Transverse colon (tissue), 4 donors: ENCODE data around the gene PIGO. TPM values are rescaled to one million over a fixed set of nuclear protein-coding genes. Genes with fewer than 3 reads are reported as not detected.

Source experiments
- DNase-seq: peaks from one replicate; pipeline ENCODE4 v3.0.0-alpha.2; 2019
- H3K27ac ChIP-seq, 4 donors: fragments of 200-600 bp; sonication (generic); 2 replicates each; pipeline ENCODE4 v1.5.1; 2016 to 2018; ENCODE audit warnings: inconsistent platforms in 4 of 4
- H3K27me3 ChIP-seq: fragments of 200-600 bp; sonication (generic); 2 replicates; pipeline ENCODE4 v1.5.1; 2017; ENCODE audit warnings: inconsistent platforms
- H3K36me3 ChIP-seq, 4 donors: fragments of 200-600 bp; sonication (generic); 2 replicates each; pipeline ENCODE4 v1.5.1; 2017 to 2019; ENCODE audit warnings: inconsistent platforms in 4 of 4
- H3K4me1 ChIP-seq, 4 donors: fragments of 200-600 bp; sonication (generic); 2 replicates each; pipeline ENCODE4 v1.5.1; 2017 to 2020; ENCODE audit warnings: inconsistent platforms in 4 of 4
- H3K4me3 ChIP-seq, 4 donors: fragments of 200-600 bp; sonication (generic); 1 replicate in 1 of 4; 2 replicates in 3 of 4; pipeline versions ENCODE4 v1.5.1 to v1.6.1; 2017 to 2019; ENCODE audit warnings: inconsistent platforms in 4 of 4
- H3K9me3 ChIP-seq, 2 donors: fragments of 200-600 bp; sonication (generic); 2 replicates each; pipeline ENCODE4 v1.5.1; 2017 to 2019; ENCODE audit warnings: inconsistent platforms in 2 of 2
- EP300 ChIP-seq: sonication (generic); formaldehyde crosslinking; IDR thresholded peaks from one replicate; pipeline ENCODE4 v1.6.1; 2017; ENCODE audit warnings: antibody characterized with exemption, low read depth
- POLR2A ChIP-seq: fragments of 450-650 bp; IDR thresholded peaks from one replicate; pipeline ENCODE4 v1.6.1; 2016; ENCODE audit warnings: antibody characterized with exemption, mild to moderate bottlenecking, moderate library complexity
- POLR2AphosphoS5 ChIP-seq, 3 donors: sonication (generic); formaldehyde crosslinking; IDR thresholded peaks; one replicate each; pipeline ENCODE4 v1.6.1; 2016; ENCODE audit warnings: antibody characterized with exemption in 3 of 3
- WGBS, 2 donors: methylation state at CpG; one replicate each; pipeline ENCODE4 v1.1.5; 2018; ENCODE audit warnings: low coverage in 1 of 2; 5-methylcytosine and 5-hydroxymethylcytosine counted together
- in situ Hi-C, 4 donors: fragments of 200-750 bp; cut with MboI; loops; one replicate each; pipeline versions ENCODE4 v1.15.0 to v1.15.1; 2017; ENCODE audit warnings: low sequenced_read_pairs in 3 of 4, low pct_ligation_motif_present in 1 of 4, low pct_unique_long_range_greater_than_20kb in 1 of 4
- intact Hi-C: fragments of 100-400 bp; cut with DNase I; formaldehyde crosslinking; loops from one replicate; pipeline ENCODE4 v1.15.1; 2023; ENCODE audit warnings: low total_unique reads
- total RNA-seq, 4 donors: library from RNA; depleted of rRNA; stranded (reverse); fragments of >200 nt; gene quantifications; one replicate each; pipeline ENCODE4 v1.1.0, GENCODE V29; 2016
- TF ChIP-seq, protein P1 (sequence below), 5 experiments: fragments of 200-600 bp in 3 of 5; fragments of 450-650 bp in 2 of 5; sonication (generic) in 3 of 5; IDR thresholded peaks; 1 replicate in 2 of 5; 2 replicates in 3 of 5; pipeline ENCODE4 v1.5.1; 2016 to 2017; ENCODE audit warnings: antibody characterized with exemption in 5 of 5, inconsistent platforms in 3 of 5, mild to moderate bottlenecking in 2 of 5, moderate library complexity in 1 of 5

Gene PIGO
- total RNA-seq, 4 donors from 2014 or later = 19.1 to 50.1 (median 24.8) TPM

DNA sequence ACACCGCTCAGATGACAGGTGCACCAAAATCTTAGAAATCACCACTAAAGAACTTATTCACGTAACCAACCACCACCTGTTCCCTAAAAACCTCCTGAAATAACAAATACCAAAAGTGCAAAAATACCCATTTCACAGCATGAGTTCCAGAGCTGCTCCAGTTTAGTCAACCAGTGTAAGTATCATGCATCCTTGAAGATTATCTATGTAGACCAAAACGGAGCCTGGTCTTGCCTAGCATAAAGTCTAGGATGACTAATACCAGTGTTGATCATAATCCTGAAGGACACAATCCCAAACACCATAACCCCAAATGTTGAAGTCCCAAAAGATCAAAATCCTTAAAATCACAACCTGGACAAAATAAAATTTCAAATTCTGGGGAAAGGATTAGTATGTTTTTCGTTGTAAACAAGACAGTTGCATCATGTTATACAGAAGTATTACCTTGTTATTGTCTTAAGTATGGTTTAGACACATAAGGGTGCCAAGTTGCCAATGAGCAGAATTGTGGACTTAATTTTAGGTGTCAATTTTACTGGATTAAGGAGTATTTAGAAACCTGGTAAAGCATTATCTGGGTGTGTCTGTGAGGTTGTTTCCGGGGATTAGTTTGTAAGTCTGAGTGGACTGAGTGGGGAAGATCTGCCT, 42.1 kb downstream of the PIGO start:
- Histone ChIP-seq H3K4me3 (no peak overlapping the region), H3K36me3 (peaks cover 0 to 40% (median 16%) of the 10 kb centered on the region in 4 donors), H3K27me3 (no peaks in the 10 kb centered on the region), H3K4me1 (no peaks in the 10 kb centered on the region), H3K9me3 (no peaks in the 10 kb centered on the region), H3K27ac (no peak overlapping the region)
- intact Hi-C loops = no loop called here
- in situ Hi-C loops = no loop called here
- DNase-seq = no peak
- 63 to 88% methylated on average over 4 to 5 of the region's 5 CpGs for WGBS, 2 donors
- TF ChIP-seq POLR2AphosphoS5 (IDR thresholded peaks at IDR 0.05) = no peak
- TF ChIP-seq POLR2A = no peak
- no peak for TF ChIP-seq EP300
- TF ChIP-seq, protein P1, sequence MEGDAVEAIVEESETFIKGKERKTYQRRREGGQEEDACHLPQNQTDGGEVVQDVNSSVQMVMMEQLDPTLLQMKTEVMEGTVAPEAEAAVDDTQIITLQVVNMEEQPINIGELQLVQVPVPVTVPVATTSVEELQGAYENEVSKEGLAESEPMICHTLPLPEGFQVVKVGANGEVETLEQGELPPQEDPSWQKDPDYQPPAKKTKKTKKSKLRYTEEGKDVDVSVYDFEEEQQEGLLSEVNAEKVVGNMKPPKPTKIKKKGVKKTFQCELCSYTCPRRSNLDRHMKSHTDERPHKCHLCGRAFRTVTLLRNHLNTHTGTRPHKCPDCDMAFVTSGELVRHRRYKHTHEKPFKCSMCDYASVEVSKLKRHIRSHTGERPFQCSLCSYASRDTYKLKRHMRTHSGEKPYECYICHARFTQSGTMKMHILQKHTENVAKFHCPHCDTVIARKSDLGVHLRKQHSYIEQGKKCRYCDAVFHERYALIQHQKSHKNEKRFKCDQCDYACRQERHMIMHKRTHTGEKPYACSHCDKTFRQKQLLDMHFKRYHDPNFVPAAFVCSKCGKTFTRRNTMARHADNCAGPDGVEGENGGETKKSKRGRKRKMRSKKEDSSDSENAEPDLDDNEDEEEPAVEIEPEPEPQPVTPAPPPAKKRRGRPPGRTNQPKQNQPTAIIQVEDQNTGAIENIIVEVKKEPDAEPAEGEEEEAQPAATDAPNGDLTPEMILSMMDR (IDR thresholded peaks at IDR 0.05) = no peak

DNA sequence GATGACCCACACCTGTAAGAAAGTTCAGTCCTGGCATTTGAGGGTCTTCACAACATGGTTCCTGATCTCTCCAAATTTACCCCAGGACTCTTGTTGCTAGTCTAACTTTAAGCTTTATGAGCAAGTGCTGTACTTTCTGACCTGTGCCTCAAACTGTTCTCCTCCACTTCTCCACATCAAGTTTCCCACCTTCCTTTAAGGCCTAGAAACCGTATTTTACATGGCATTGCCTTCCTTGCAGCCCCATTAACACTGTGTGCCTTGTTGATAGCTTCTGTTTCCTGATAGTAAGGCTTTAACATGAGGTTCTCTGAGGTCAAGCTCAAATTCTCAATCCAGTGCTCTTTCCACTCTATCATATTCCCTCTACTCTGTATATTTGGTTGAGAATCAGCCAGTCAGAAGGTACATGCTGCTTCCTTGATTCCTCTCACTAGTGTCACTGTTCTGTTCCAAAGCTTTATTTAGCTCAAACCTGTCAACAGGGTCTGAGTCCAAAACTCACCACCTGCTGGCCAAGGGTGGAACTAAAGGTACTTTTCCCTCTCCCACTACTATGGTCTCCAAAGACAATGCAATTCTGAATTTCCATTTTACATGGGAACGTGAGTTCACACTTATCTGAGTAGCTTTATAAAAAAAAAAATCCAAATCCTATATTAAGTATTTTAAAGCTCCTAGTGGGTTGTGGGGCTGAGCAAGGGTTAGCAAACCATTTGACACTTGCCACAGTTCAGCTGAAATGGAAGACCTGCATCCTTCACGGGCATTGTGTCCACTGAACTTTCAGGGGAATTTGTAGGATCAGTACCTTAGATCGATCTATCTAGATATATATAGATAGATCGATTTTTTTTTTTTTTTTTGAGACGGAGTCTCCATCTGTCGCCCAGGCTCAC, 45.1 kb downstream of the PIGO start:
- H3K4me1 ChIP-seq = no peaks in the 10 kb centered on the region
- peaks cover 0 to 10% (median 1%) of the 10 kb centered on the region in 4 donors for H3K36me3 ChIP-seq
- 75 to 86% methylated on average over 4 to 7 of the region's 7 CpGs for WGBS, 2 donors
- TF ChIP-seq EP300 = no peak
- TF ChIP-seq, protein P1 (IDR thresholded peaks at IDR 0.05) = peak; percentile 48 to 62 (median 58)
- H3K27ac ChIP-seq = peak overlapping the region in 1 of 4 donors; percentile 6
- no peaks in the 10 kb centered on the region for H3K27me3 ChIP-seq
- H3K9me3 ChIP-seq = no peaks in the 10 kb centered on the region
- no peak overlapping the region for H3K4me3 ChIP-seq
- in situ Hi-C loops = no loop called here
- intact Hi-C loops = no loop called here
- DNase-seq = peak; percentile 41

DNA sequence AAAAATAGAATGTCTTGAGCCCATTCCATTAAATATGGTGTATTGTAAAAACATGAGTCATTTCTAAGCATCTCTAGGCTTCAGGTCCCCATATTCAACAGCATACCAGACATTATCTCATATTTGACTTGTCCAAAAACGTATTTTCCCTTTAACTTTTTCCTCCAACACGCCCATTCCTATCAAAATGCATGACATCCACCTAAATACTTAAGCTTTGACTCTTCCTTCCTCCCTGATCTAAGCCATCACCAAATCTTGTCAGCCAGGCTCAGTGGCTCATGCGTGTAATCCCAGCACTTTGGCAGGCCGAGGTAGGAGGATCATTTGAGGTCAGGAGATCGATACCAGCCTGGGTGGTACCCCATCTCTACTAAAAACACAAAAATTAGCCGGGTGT, 47.9 kb downstream of the PIGO start:
- Histone ChIP-seq H3K27me3 (no peaks in the 10 kb centered on the region), H3K4me1 (no peaks in the 10 kb centered on the region), H3K9me3 (no peaks in the 10 kb centered on the region), H3K36me3 (no peaks in the 10 kb centered on the region), H3K27ac (no peak overlapping the region), H3K4me3 (no peak overlapping the region)
- in situ Hi-C loops = no loop called here
- DNase-seq = no peak
- intact Hi-C loops = no loop called here
- TF ChIP-seq POLR2A (no peak), EP300 (no peak), POLR2AphosphoS5 (IDR thresholded peaks at IDR 0.05) (no peak)
- TF ChIP-seq, protein P1 (IDR thresholded peaks at IDR 0.05) = no peak
- WGBS, 2 donors = 93 to 97% methylated on average over 4 to 6 of the region's 6 CpGs

DNA sequence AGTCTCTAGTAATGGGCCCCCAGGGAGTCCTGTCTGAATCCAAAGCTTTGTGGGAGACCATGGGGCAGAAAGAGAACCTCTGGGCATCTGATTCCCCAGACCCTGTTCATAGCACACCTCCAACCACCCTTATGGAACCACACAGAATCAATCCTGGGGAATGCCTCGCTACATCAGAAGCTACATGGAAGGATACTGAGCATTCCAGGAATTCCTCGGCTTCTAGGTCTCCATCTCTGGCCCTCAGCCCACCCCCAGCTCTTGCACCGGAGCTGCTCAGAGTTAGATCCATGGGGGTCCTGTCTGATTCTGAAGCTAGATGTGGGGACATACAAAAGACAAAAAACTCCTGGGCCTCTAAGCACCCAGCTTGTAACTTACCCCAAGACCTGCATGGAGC, 52.3 kb downstream of the PIGO start:
- 83% methylated on average over 1 of the region's 3 CpGs; no CpG with 5 or more reads in 1 of the 2 donors for WGBS, 2 donors

More for the DNA sequence above, 52.3 kb downstream of the PIGO start:
- in situ Hi-C loops = no loop called here
- DNase-seq = no peak
- Histone ChIP-seq H3K27ac (no peak overlapping the region), H3K27me3 (no peaks in the 10 kb centered on the region), H3K4me1 (no peaks in the 10 kb centered on the region), H3K4me3 (no peak overlapping the region), H3K9me3 (no peaks in the 10 kb centered on the region), H3K36me3 (no peaks in the 10 kb centered on the region)
- TF ChIP-seq POLR2AphosphoS5 (IDR thresholded peaks at IDR 0.05) (no peak), EP300 (no peak), POLR2A (no peak)
- TF ChIP-seq, protein P1 (IDR thresholded peaks at IDR 0.05) = no peak
- intact Hi-C loops = no loop called here
